ENCODE measurements around the gene FAF1. TPM values are rescaled to one million over a fixed set of nuclear protein-coding genes. Genes with fewer than 3 reads are reported as not detected.

FAF1 gene
- total and polyA plus RNA-seq, 2 donors (not counting 1 experiment from before 2014, with no cell fraction given): 39.6 to 40.0 TPM

DNA sequence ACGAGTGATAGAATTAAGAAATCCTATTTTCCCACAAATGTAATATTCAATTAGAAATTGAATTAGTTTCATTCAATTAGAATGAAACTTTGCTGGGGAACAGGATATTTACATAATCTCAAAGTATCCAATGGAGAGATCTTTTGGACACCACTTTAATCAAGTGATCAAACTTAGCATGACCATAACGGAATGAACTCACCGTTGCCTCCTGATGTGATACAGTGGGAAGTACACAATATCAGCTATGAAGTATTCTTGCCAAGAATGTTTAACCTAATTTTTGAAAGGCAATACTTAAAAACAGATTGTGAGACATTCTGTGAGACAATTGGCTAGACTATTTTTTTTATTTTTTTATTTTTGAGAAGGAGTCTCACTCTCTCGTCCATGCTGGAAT is 26.6 kb upstream of the FAF1 start:
- Histone ChIP-seq H3K79me2 (ENCODE audit: control insufficient read depth, insufficient read depth, low read length) (peaks cover 9% of the 10 kb centered on the region), H3K9ac (ENCODE audit: insufficient read depth, low read length) (no peak overlapping the region), H3K4me1 (ENCODE audit: control insufficient read depth, extremely low read depth, insufficient read depth, low read length) (peaks cover 4% of the 10 kb centered on the region), H3K36me3 (ENCODE audit: control insufficient read depth, insufficient read depth, low read length) (no peaks in the 10 kb centered on the region), H3K27me3 (ENCODE audit: control insufficient read depth, insufficient read depth, low read length) (no peaks in the 10 kb centered on the region), H3K4me2 (ENCODE audit: extremely low read depth, insufficient read depth, low read length) (no peak overlapping the region), H3K4me3 (replicated peaks in 1 of 4; ENCODE audit: control extremely low read depth in 1 of 4, insufficient read depth in 1 of 4, low read depth in 3 of 4, low read length in 4 of 4) (no peak overlapping the region), H3K9me3 (ENCODE audit: control insufficient read depth, insufficient read depth, low read depth, low read length) (no peaks in the 10 kb centered on the region), H4K20me1 (ENCODE audit: control insufficient read depth, extremely low read depth, insufficient read depth, low read length) (no peaks in the 10 kb centered on the region), H3K27ac (ENCODE audit: insufficient read depth, low read length) (no peak overlapping the region), H2AFZ (ENCODE audit: low read length) (no peak overlapping the region)
- no peak for DNase-seq (ENCODE audit: low read depth in 2 of 2)
- TF ChIP-seq, protein P1, sequence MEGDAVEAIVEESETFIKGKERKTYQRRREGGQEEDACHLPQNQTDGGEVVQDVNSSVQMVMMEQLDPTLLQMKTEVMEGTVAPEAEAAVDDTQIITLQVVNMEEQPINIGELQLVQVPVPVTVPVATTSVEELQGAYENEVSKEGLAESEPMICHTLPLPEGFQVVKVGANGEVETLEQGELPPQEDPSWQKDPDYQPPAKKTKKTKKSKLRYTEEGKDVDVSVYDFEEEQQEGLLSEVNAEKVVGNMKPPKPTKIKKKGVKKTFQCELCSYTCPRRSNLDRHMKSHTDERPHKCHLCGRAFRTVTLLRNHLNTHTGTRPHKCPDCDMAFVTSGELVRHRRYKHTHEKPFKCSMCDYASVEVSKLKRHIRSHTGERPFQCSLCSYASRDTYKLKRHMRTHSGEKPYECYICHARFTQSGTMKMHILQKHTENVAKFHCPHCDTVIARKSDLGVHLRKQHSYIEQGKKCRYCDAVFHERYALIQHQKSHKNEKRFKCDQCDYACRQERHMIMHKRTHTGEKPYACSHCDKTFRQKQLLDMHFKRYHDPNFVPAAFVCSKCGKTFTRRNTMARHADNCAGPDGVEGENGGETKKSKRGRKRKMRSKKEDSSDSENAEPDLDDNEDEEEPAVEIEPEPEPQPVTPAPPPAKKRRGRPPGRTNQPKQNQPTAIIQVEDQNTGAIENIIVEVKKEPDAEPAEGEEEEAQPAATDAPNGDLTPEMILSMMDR (conservative IDR thresholded peaks at IDR 0.05 in 1 of 2, IDR thresholded peaks at IDR 0.05 in 1 of 2; ENCODE audit: low read depth in 1 of 2, low read length in 2 of 2): no peak
- TF ChIP-seq EZH2 (IDR thresholded peaks at IDR 0.05; ENCODE audit: low read length, missing control alignments): no peak

- Histone ChIP-seq H2AFZ (ENCODE audit: low read length) (no peak overlapping the region), H3K9ac (ENCODE audit: insufficient read depth, low read length) (no peak overlapping the region), H3K4me3 (replicated peaks in 1 of 4; ENCODE audit: control extremely low read depth in 1 of 4, insufficient read depth in 1 of 4, low read depth in 3 of 4, low read length in 4 of 4) (no peak overlapping the region), H3K36me3 (ENCODE audit: control insufficient read depth, insufficient read depth, low read length) (no peaks in the 10 kb centered on the region), H3K27ac (ENCODE audit: insufficient read depth, low read length) (no peak overlapping the region), H3K4me1 (ENCODE audit: control insufficient read depth, extremely low read depth, insufficient read depth, low read length) (peaks cover 4% of the 10 kb centered on the region), H3K79me2 (ENCODE audit: control insufficient read depth, insufficient read depth, low read length) (peaks cover 17% of the 10 kb centered on the region), H3K4me2 (ENCODE audit: extremely low read depth, insufficient read depth, low read length) (no peak overlapping the region), H3K9me3 (ENCODE audit: control insufficient read depth, insufficient read depth, low read depth, low read length) (no peaks in the 10 kb centered on the region), H4K20me1 (ENCODE audit: control insufficient read depth, extremely low read depth, insufficient read depth, low read length) (no peaks in the 10 kb centered on the region), H3K27me3 (ENCODE audit: control insufficient read depth, insufficient read depth, low read length) (no peaks in the 10 kb centered on the region)
- DNase-seq (ENCODE audit: low read depth in 2 of 2): no peak
- TF ChIP-seq, protein P1 (conservative IDR thresholded peaks at IDR 0.05 in 1 of 2, IDR thresholded peaks at IDR 0.05 in 1 of 2; ENCODE audit: low read depth in 1 of 2, low read length in 2 of 2): no peak
- TF ChIP-seq EZH2 (IDR thresholded peaks at IDR 0.05; ENCODE audit: low read length, missing control alignments): no peak
Observed at GRCh38 chr1:50985094-50985493, 25.0 kb upstream of the FAF1 start.

- no peak overlapping the region for H3K27ac ChIP-seq (ENCODE audit: insufficient read depth, low read length)
- DNase-seq (ENCODE audit: low read depth in 2 of 2): no peak
- no peak overlapping the region for H3K9ac ChIP-seq (ENCODE audit: insufficient read depth, low read length)
- H3K27me3 ChIP-seq (ENCODE audit: control insufficient read depth, insufficient read depth, low read length): no peaks in the 10 kb centered on the region
- H3K4me3 ChIP-seq (replicated peaks in 1 of 4; ENCODE audit: control extremely low read depth in 1 of 4, insufficient read depth in 1 of 4, low read depth in 3 of 4, low read length in 4 of 4): no peak overlapping the region
- peaks cover 34% of the 10 kb centered on the region for H3K79me2 ChIP-seq (ENCODE audit: control insufficient read depth, insufficient read depth, low read length)
- H3K4me1 ChIP-seq (ENCODE audit: control insufficient read depth, extremely low read depth, insufficient read depth, low read length): no peaks in the 10 kb centered on the region
- H3K36me3 ChIP-seq (ENCODE audit: control insufficient read depth, insufficient read depth, low read length): no peaks in the 10 kb centered on the region
- TF ChIP-seq, protein P1 (conservative IDR thresholded peaks at IDR 0.05 in 1 of 2, IDR thresholded peaks at IDR 0.05 in 1 of 2; ENCODE audit: low read depth in 1 of 2, low read length in 2 of 2): no peak
- H3K9me3 ChIP-seq (ENCODE audit: control insufficient read depth, insufficient read depth, low read depth, low read length): no peaks in the 10 kb centered on the region
- no peak overlapping the region for H2AFZ ChIP-seq (ENCODE audit: low read length)
- no peaks in the 10 kb centered on the region for H4K20me1 ChIP-seq (ENCODE audit: control insufficient read depth, extremely low read depth, insufficient read depth, low read length)
- no peak overlapping the region for H3K4me2 ChIP-seq (ENCODE audit: extremely low read depth, insufficient read depth, low read length)
Observed at GRCh38 chr1:50983219-50983802, 23.2 kb upstream of the FAF1 start.
